Gastroesophageal sphincter (tissue), 4 donors: ENCODE results near the gene ABRACL. TPM values are rescaled to one million over a fixed set of nuclear protein-coding genes. Genes with fewer than 3 reads are reported as not detected.

Source experiments
- ATAC-seq: fragments of 150-250 bp; one replicate; pipeline ENCODE4 v1.9.1; 2016; ENCODE audit warnings: mild to moderate bottlenecking, moderate library complexity
- H3K27ac ChIP-seq, 4 donors: fragments of 200-600 bp; sonication (generic) in 3 of 4; 1 replicate in 3 of 4; 2 replicates in 1 of 4; pipeline ENCODE4 v1.5.1; 2016 to 2019
- H3K27me3 ChIP-seq: fragments of 200-600 bp; sonication (generic); one replicate; pipeline ENCODE4 v1.5.1; 2019
- H3K36me3 ChIP-seq, 2 donors: fragments of 200-600 bp; sonication (generic); one replicate each; pipeline ENCODE4 v1.5.1; 2019; ENCODE audit warnings: control low read depth in 1 of 2
- H3K4me1 ChIP-seq, 3 donors: fragments of 200-600 bp; sonication (generic); 1 replicate in 2 of 3; 2 replicates in 1 of 3; pipeline ENCODE4 v1.5.1; 2016 to 2019; ENCODE audit warnings: control low read depth in 2 of 3
- H3K4me3 ChIP-seq, 2 donors: fragments of 200-600 bp; sonication (generic); one replicate each; pipeline ENCODE4 v1.5.1; 2019; ENCODE audit warnings: mild to moderate bottlenecking in 1 of 2, moderate library complexity in 1 of 2
- H3K9me3 ChIP-seq, 3 donors: fragments of 200-600 bp; sonication (generic); one replicate each; pipeline ENCODE4 v1.5.1; 2017 to 2019; ENCODE audit warnings: control low read depth in 2 of 3
- EP300 ChIP-seq: sonication (generic); formaldehyde crosslinking; IDR thresholded peaks from one replicate; pipeline ENCODE4 v1.6.1; 2017; ENCODE audit warnings: antibody characterized with exemption, mild to moderate bottlenecking
- POLR2A ChIP-seq, 2 donors: fragments of 450-650 bp; IDR thresholded peaks; one replicate each; pipeline ENCODE4 v1.6.1; 2017; ENCODE audit warnings: antibody characterized with exemption in 2 of 2, mild to moderate bottlenecking in 2 of 2, moderate library complexity in 1 of 2
- POLR2AphosphoS5 ChIP-seq: sonication (generic); formaldehyde crosslinking; IDR thresholded peaks from one replicate; pipeline ENCODE4 v1.6.1; 2017; ENCODE audit warnings: antibody characterized with exemption
- WGBS, 2 donors: methylation state at CpG; one replicate each; pipeline ENCODE4 v1.1.5; 2018; ENCODE audit warnings: low coverage in 1 of 2; 5-methylcytosine and 5-hydroxymethylcytosine counted together
- total RNA-seq, 4 donors: library from RNA; depleted of rRNA; stranded (reverse); fragments of >200 nt; gene quantifications; one replicate each; pipeline ENCODE4 v1.1.0, GENCODE V29; 2016
- TF ChIP-seq, protein P1 (sequence below), 4 experiments: fragments of 200-600 bp in 2 of 4; fragments of 450-650 bp in 2 of 4; sonication (generic) in 1 of 4; IDR thresholded peaks; one replicate each; pipeline ENCODE4 v1.5.1; 2017 to 2019; ENCODE audit warnings: antibody characterized with exemption in 4 of 4, mild to moderate bottlenecking in 2 of 4, moderate library complexity in 2 of 4

The ABRACL gene
- total RNA-seq, 4 donors from 2014 or later, result 0.78 to 11.9 (median 8.4) TPM

DNA sequence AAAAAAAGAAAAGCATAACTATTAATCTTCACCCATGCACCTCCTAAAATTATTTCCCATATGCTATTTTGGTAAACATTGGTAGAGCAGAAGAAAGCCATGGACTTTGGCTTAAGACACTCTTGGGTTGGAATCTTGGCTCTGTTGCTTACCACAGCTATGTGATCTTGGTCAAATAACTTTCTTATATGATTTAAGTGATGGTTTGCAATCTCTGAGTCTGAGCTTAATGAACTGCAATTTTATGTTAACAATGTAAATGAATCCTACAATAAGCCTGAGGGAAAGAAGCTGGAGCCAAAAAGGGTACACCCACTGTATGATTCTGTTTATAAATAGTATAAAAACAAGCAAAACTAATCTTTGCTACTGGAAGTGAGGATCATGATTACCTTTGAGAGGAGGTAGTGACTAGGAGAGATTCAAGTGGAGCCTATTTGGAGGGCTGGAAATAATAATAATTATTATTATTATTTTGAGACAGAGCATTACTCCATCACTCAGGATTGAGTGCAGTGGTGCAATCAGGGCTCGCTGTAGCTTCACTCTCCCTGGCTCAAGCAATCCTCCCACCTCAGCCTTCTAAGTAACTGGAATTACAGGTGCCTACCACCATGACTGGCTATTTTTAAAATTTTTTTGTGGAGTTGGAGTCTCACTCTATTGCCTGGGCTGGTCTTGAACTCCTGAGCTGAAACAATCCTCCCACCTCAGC, 34.5 kb downstream of the ABRACL start:
- TF ChIP-seq, protein P1, sequence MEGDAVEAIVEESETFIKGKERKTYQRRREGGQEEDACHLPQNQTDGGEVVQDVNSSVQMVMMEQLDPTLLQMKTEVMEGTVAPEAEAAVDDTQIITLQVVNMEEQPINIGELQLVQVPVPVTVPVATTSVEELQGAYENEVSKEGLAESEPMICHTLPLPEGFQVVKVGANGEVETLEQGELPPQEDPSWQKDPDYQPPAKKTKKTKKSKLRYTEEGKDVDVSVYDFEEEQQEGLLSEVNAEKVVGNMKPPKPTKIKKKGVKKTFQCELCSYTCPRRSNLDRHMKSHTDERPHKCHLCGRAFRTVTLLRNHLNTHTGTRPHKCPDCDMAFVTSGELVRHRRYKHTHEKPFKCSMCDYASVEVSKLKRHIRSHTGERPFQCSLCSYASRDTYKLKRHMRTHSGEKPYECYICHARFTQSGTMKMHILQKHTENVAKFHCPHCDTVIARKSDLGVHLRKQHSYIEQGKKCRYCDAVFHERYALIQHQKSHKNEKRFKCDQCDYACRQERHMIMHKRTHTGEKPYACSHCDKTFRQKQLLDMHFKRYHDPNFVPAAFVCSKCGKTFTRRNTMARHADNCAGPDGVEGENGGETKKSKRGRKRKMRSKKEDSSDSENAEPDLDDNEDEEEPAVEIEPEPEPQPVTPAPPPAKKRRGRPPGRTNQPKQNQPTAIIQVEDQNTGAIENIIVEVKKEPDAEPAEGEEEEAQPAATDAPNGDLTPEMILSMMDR (IDR thresholded peaks at IDR 0.05), result no peak
- TF ChIP-seq POLR2A (IDR thresholded peaks at IDR 0.05) (no peak), POLR2AphosphoS5 (no peak), EP300 (no peak)
- Histone ChIP-seq H3K36me3 (no peaks in the 10 kb centered on the region), H3K27ac (no peak overlapping the region), H3K27me3 (no peaks in the 10 kb centered on the region), H3K9me3 (no peaks in the 10 kb centered on the region), H3K4me1 (no peaks in the 10 kb centered on the region), H3K4me3 (no peak overlapping the region)
- WGBS, 2 donors, result 80 to 85% methylated on average over 1 of the region's 1 CpG
- no peak for ATAC-seq

DNA sequence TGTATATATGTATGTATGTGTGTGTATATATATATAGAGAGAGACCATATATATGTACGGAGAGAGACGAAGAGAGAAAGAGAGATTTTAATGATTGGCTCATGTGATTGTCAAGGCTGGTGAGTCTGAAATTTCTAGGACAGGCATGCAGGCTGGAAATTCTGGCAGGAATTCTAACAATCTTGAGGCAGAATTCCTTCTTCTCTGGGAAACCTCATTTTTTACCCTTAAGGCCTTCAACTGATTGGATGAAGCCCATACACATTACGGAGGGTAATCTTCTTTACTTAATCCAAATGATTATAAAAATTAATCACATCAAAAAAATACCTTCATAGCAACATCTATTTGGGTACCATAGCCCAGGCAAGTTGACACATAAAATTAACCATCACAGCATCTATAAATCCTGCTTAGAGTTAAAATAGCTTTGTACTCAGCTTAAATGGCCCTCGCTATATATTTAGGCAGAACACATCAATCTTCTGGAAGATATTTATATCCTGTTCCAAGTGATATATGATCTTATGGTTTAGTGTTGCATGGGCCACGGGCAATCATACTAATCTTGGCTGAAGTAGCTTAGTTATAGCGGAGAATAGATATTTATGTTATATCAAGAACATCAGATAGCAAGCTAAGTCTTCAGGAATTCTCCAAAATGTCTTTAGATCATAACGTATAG, 36.6 kb downstream of the ABRACL start:
- no peak overlapping the region for H3K27ac ChIP-seq
- TF ChIP-seq, protein P1 (IDR thresholded peaks at IDR 0.05), result no peak
- TF ChIP-seq EP300 (no peak), POLR2AphosphoS5 (no peak), POLR2A (IDR thresholded peaks at IDR 0.05) (no peak)

GRCh38 chr6:139066080-139066479, 37.5 kb downstream of the ABRACL start:
- ATAC-seq, result no peak
- Histone ChIP-seq H3K4me1 (no peaks in the 10 kb centered on the region), H3K27me3 (no peaks in the 10 kb centered on the region), H3K36me3 (no peaks in the 10 kb centered on the region), H3K4me3 (no peak overlapping the region), H3K9me3 (no peaks in the 10 kb centered on the region), H3K27ac (no peak overlapping the region)
- no peak for TF ChIP-seq EP300
- TF ChIP-seq, protein P1 (IDR thresholded peaks at IDR 0.05), result no peak
- 76 to 100% methylated on average over 1 to 2 of the region's 2 CpGs for WGBS, 2 donors

More for the DNA sequence above, 36.6 kb downstream of the ABRACL start:
- no peaks in the 10 kb centered on the region for H3K27me3 ChIP-seq
- ATAC-seq, result no peak
- no peaks in the 10 kb centered on the region for H3K9me3 ChIP-seq
- H3K36me3 ChIP-seq, result no peaks in the 10 kb centered on the region
- H3K4me3 ChIP-seq, result no peak overlapping the region
- 51 to 65% methylated on average over 7 of the region's 7 CpGs for WGBS, 2 donors
- no peaks in the 10 kb centered on the region for H3K4me1 ChIP-seq

GRCh38 chr6:139068846-139069245, 40.3 kb downstream of the ABRACL start:
- no peak for ATAC-seq
- TF ChIP-seq, protein P1 (IDR thresholded peaks at IDR 0.05), result no peak
- no peak for TF ChIP-seq POLR2A (IDR thresholded peaks at IDR 0.05)
- TF ChIP-seq EP300, result no peak
- no peak for TF ChIP-seq POLR2AphosphoS5
- WGBS, 2 donors, result 76 to 81% methylated on average over 2 of the region's 2 CpGs
- Histone ChIP-seq H3K27ac (no peak overlapping the region), H3K4me1 (no peaks in the 10 kb centered on the region), H3K9me3 (no peaks in the 10 kb centered on the region), H3K36me3 (no peaks in the 10 kb centered on the region), H3K4me3 (no peak overlapping the region), H3K27me3 (no peaks in the 10 kb centered on the region)

- WGBS, 2 donors, result 63% methylated on average over 2 of the region's 2 CpGs
- Histone ChIP-seq H3K4me1 (no peaks in the 10 kb centered on the region), H3K27me3 (no peaks in the 10 kb centered on the region), H3K27ac (no peak overlapping the region), H3K4me3 (no peak overlapping the region), H3K9me3 (no peaks in the 10 kb centered on the region), H3K36me3 (no peaks in the 10 kb centered on the region)
- no peak for TF ChIP-seq POLR2A (IDR thresholded peaks at IDR 0.05)
- no peak for ATAC-seq
These were observed 44.6 kb downstream of the ABRACL start for GRCh38 chr6:139073118-139073517.
